ENCODE measurements around the gene SP100.

DNA sequence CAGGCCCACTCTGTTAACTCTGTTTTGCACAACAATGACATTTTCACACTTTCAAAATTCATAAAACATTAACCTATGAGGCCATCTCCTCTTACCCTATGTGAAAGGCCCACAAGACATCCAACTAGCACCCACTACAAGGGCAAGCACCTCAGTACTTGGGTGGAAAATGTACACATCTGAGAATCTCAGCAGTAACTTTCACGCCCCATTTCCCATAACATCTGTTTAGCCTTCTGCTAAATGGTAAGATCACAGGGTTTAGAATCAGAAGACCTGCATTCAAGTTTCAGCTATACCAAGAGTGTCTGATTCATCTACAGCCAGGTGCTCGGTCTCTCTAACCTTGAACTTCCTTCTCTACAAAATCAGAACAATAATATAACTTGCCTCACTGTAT, 89.2 kb downstream of the SP100 start:
- TF ChIP-seq, protein P1, sequence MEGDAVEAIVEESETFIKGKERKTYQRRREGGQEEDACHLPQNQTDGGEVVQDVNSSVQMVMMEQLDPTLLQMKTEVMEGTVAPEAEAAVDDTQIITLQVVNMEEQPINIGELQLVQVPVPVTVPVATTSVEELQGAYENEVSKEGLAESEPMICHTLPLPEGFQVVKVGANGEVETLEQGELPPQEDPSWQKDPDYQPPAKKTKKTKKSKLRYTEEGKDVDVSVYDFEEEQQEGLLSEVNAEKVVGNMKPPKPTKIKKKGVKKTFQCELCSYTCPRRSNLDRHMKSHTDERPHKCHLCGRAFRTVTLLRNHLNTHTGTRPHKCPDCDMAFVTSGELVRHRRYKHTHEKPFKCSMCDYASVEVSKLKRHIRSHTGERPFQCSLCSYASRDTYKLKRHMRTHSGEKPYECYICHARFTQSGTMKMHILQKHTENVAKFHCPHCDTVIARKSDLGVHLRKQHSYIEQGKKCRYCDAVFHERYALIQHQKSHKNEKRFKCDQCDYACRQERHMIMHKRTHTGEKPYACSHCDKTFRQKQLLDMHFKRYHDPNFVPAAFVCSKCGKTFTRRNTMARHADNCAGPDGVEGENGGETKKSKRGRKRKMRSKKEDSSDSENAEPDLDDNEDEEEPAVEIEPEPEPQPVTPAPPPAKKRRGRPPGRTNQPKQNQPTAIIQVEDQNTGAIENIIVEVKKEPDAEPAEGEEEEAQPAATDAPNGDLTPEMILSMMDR (IDR thresholded peaks at IDR 0.05), result no peak
- TF ChIP-seq POLR2A (IDR thresholded peaks at IDR 0.05), result no peak

Data from testis (tissue), 2 donors.